Esophagus muscularis mucosa (tissue), 4 donors: Measurements from ENCODE around the gene SWT1. TPM values are rescaled to one million over a fixed set of nuclear protein-coding genes. Genes with fewer than 3 reads are reported as not detected.

Experiments used
- DNase-seq: peaks from one replicate; pipeline ENCODE4 v3.0.0-alpha.2; 2017; ENCODE audit errors: extremely low spot score
- H3K27ac ChIP-seq, 4 donors: fragments of 200-600 bp; sonication (generic); replicated peaks in 1 of 4; 1 replicate in 3 of 4; 2 replicates in 1 of 4; pipeline ENCODE4 v1.5.1; 2016 to 2019; ENCODE audit warnings: mild to moderate bottlenecking in 1 of 4
- H3K27me3 ChIP-seq, 4 donors: fragments of 200-600 bp; sonication (generic); one replicate each; pipeline versions ENCODE4 v1.5.1 to v1.6.0; 2016 to 2019
- H3K36me3 ChIP-seq, 4 donors: fragments of 200-600 bp; sonication (generic); one replicate each; pipeline ENCODE4 v1.5.1; 2016 to 2019
- H3K4me1 ChIP-seq, 4 donors: fragments of 200-600 bp; sonication (generic); one replicate each; pipeline ENCODE4 v1.5.1; 2016 to 2019
- H3K4me3 ChIP-seq, 4 donors: fragments of 200-600 bp; sonication (generic); 1 replicate in 2 of 4; 2 replicates in 2 of 4; pipeline ENCODE4 v1.5.1; 2016 to 2019; ENCODE audit warnings: mild to moderate bottlenecking in 4 of 4, moderate library complexity in 1 of 4
- H3K9me3 ChIP-seq, 4 donors: fragments of 200-600 bp; sonication (generic); 1 replicate in 3 of 4; 2 replicates in 1 of 4; pipeline ENCODE4 v1.5.1; 2016 to 2019
- CTCF ChIP-seq, 3 experiments: fragments of 200-600 bp in 2 of 3; fragments of 450-650 bp in 1 of 3; sonication (generic) in 2 of 3; IDR thresholded peaks; one replicate each; pipeline ENCODE4 v1.5.1; 2017 to 2019; ENCODE audit warnings: antibody characterized with exemption in 3 of 3, mild to moderate bottlenecking in 2 of 3, moderate library complexity in 1 of 3
- EP300 ChIP-seq: sonication (generic); formaldehyde crosslinking; IDR thresholded peaks from one replicate; pipeline ENCODE4 v1.6.1; 2017; ENCODE audit warnings: antibody characterized with exemption
- POLR2A ChIP-seq: fragments of 450-650 bp; IDR thresholded peaks from one replicate; pipeline ENCODE4 v1.6.1; 2017; ENCODE audit warnings: antibody characterized with exemption, moderate library complexity, mild to moderate bottlenecking, low read depth
- POLR2AphosphoS5 ChIP-seq, 2 donors: sonication (generic); formaldehyde crosslinking; IDR thresholded peaks; one replicate each; pipeline ENCODE4 v1.6.1; 2017; ENCODE audit warnings: antibody characterized with exemption in 2 of 2
- WGBS: methylation state at CpG from one replicate; pipeline ENCODE4 v1.1.5; 2018; 5-methylcytosine and 5-hydroxymethylcytosine counted together
- intact Hi-C: fragments of 100-400 bp; cut with DNase I; formaldehyde crosslinking; loops from one replicate; pipeline ENCODE4 v1.15.1; 2023
- total RNA-seq, 4 donors: library from RNA; depleted of rRNA; stranded (reverse); fragments of >200 nt; gene quantifications; one replicate each; pipeline versions ENCODE4 v1.1.0 to v1.2.1, GENCODE V29; 2016

The SWT1 gene
- total RNA-seq, 4 donors from 2014 or later, result 5.8 to 9.6 (median 6.3) TPM

DNA sequence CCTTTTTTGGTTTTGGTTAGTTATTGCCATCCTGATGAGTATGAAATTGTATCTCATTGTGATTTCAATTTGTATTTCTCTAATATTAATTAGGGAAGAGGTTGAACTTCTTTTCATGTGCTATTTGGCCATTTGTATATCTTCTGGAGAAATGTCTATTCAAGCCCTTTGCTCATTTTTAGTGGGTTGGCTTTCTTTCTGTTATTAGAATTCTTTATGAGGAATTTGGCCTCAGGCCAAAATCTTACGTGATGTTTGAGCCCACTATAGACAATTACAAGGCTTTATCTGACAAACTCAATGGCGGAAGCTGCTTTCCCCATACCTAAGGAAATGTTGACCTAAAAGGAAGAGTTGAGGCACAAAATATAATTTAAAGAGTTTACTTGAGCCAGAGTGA, 127.1 kb downstream of the SWT1 start:
- 59% methylated on average over 2 of the region's 2 CpGs for WGBS
- Histone ChIP-seq H3K4me3 (no peak overlapping the region), H3K36me3 (peaks cover 0 to 8% (median 2%) of the 10 kb centered on the region in 4 donors), H3K4me1 (peaks cover 0 to 14% (median 8%) of the 10 kb centered on the region in 4 donors), H3K9me3 (no peaks in the 10 kb centered on the region), H3K27me3 (no peaks in the 10 kb centered on the region), H3K27ac (no peak overlapping the region)
- no peak for TF ChIP-seq POLR2AphosphoS5 (IDR thresholded peaks at IDR 0.05)
- TF ChIP-seq POLR2A, result no peak
- no peak for TF ChIP-seq EP300
- TF ChIP-seq CTCF (IDR thresholded peaks at IDR 0.05), result no peak
- DNase-seq, result no peak
- intact Hi-C loops, result no loop called here

DNA sequence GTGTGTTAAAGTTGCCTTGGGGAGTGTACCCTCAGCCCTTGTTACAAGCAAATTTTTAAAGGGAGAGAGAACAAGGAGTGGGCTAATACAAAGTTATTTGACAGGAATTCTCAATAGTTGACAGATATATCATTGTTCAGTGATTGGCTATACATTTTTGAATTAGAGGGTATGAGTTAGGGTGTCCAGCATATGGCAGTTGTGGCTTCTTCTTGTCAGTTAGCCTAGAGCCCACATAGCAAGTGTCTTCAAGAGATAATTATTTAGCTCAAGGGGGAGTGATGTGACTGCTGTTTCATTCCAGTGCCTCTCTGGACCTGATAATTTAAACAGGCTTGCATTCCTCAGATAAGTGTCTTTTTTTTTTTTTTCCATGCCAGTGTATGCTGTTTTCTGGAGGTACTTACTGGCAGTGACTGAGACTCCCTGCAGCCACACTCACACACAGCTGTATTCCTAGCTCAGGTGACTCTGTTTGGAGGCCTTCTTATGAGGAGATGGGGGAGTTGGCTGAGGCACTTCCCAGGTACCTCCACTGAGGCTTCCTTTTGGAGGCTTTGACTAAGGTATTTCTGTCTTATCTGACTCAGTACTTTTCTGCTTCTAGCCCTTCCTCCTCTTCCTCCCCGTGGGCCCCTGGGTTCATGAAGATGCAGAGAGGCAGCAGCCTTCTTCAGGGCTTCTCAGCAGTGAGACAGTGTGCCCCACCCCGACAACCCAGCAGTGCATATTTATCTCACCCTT, 127.7 kb downstream of the SWT1 start:
- Histone ChIP-seq H3K36me3 (peaks cover 0 to 8% (median 2%) of the 10 kb centered on the region in 4 donors), H3K27me3 (no peaks in the 10 kb centered on the region), H3K4me3 (no peak overlapping the region), H3K9me3 (no peaks in the 10 kb centered on the region), H3K27ac (no peak overlapping the region), H3K4me1 (peaks cover 0 to 14% (median 8%) of the 10 kb centered on the region in 4 donors)
- TF ChIP-seq EP300 (no peak), POLR2A (no peak), POLR2AphosphoS5 (IDR thresholded peaks at IDR 0.05) (no peak), CTCF (IDR thresholded peaks at IDR 0.05) (no peak)
- 77% methylated on average over 2 of the region's 2 CpGs for WGBS
- no peak for DNase-seq
- intact Hi-C loops, result no loop called here

GRCh38 chr1:185287451-185287850, 130.5 kb downstream of the SWT1 start:
- Histone ChIP-seq H3K9me3 (no peaks in the 10 kb centered on the region), H3K4me3 (no peak overlapping the region), H3K4me1 (peaks cover 0 to 15% (median 9%) of the 10 kb centered on the region in 4 donors), H3K27me3 (no peaks in the 10 kb centered on the region), H3K36me3 (no peaks in the 10 kb centered on the region), H3K27ac (no peak overlapping the region)
- no peak for DNase-seq
- intact Hi-C loops, result no loop called here
- no peak for TF ChIP-seq POLR2A
- TF ChIP-seq POLR2AphosphoS5 (IDR thresholded peaks at IDR 0.05), result no peak
- TF ChIP-seq CTCF (IDR thresholded peaks at IDR 0.05), result no peak
- no peak for TF ChIP-seq EP300
- 91% methylated on average over 2 of the region's 2 CpGs for WGBS

- intact Hi-C loops, result no loop called here
- Histone ChIP-seq H3K27ac (no peak overlapping the region), H3K27me3 (no peaks in the 10 kb centered on the region), H3K36me3 (no peaks in the 10 kb centered on the region), H3K4me1 (peaks cover 5 to 23% (median 15%) of the 10 kb centered on the region in 4 donors), H3K4me3 (no peak overlapping the region), H3K9me3 (no peaks in the 10 kb centered on the region)
- no peak for DNase-seq
- 93% methylated on average over 3 of the region's 3 CpGs for WGBS
- no peak for TF ChIP-seq EP300
- TF ChIP-seq CTCF (IDR thresholded peaks at IDR 0.05), result no peak
Measured at GRCh38 chr1:185288435-185288834, 131.5 kb downstream of the SWT1 start.

GRCh38 chr1:185289880-185290279, 132.9 kb downstream of the SWT1 start:
- no peak overlapping the region for H3K27ac ChIP-seq
- peaks cover 2 to 24% (median 15%) of the 10 kb centered on the region in 4 donors for H3K4me1 ChIP-seq
- no peaks in the 10 kb centered on the region for H3K27me3 ChIP-seq
- no peak overlapping the region for H3K4me3 ChIP-seq
- H3K36me3 ChIP-seq, result peaks cover 0 to 2% (median 0%) of the 10 kb centered on the region in 4 donors
- intact Hi-C loops, result no loop called here
- no peaks in the 10 kb centered on the region for H3K9me3 ChIP-seq
- DNase-seq, result no peak
- TF ChIP-seq EP300 (no peak), CTCF (IDR thresholded peaks at IDR 0.05) (no peak), POLR2AphosphoS5 (IDR thresholded peaks at IDR 0.05) (no peak), POLR2A (no peak)
